Measurements from ENCODE around the gene FAM83E.

Gene FAM83E

DNA sequence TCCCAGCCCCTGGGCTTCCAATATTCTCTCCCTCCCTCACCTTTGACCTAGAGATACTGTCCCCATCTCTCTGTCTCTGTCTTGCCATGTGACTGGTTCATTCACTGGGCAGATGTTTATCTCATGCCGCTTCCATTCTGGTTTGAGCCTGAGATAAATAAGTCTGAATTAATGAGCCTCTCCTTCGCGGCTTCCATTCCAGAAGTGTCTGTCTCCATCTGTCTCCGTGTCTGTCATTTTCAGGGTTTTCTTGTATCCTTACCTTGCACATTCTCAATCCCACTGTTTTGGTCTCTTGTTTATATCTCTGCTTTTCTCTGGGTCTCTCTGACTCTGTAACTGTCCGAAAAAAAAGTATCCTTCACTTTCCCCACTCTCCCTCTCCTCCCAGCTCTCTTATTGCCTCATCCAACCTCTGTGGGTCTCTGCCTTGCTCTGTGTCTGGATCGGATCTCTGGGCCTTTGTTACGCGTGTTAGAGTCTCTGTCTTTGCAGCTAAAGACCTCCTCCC is 8.7 kb upstream of the FAM83E start:
- Histone ChIP-seq H3K9ac (ENCODE audit: low read length) (peak overlapping the region; percentile 38), H3K4me1 (ENCODE audit: control insufficient read depth, insufficient read depth, low read length) (peaks cover 50% of the 10 kb centered on the region), H3K36me3 (ENCODE audit: control insufficient read depth, insufficient read depth, low read length) (no peaks in the 10 kb centered on the region), H3K9me3 (ENCODE audit: control insufficient read depth, low read length) (no peaks in the 10 kb centered on the region), H3K4me3 (ENCODE audit: low read length) (peak overlapping the region; percentile 29), H3K27me3 (ENCODE audit: control insufficient read depth, insufficient read depth, low read length) (no peaks in the 10 kb centered on the region)

DNA sequence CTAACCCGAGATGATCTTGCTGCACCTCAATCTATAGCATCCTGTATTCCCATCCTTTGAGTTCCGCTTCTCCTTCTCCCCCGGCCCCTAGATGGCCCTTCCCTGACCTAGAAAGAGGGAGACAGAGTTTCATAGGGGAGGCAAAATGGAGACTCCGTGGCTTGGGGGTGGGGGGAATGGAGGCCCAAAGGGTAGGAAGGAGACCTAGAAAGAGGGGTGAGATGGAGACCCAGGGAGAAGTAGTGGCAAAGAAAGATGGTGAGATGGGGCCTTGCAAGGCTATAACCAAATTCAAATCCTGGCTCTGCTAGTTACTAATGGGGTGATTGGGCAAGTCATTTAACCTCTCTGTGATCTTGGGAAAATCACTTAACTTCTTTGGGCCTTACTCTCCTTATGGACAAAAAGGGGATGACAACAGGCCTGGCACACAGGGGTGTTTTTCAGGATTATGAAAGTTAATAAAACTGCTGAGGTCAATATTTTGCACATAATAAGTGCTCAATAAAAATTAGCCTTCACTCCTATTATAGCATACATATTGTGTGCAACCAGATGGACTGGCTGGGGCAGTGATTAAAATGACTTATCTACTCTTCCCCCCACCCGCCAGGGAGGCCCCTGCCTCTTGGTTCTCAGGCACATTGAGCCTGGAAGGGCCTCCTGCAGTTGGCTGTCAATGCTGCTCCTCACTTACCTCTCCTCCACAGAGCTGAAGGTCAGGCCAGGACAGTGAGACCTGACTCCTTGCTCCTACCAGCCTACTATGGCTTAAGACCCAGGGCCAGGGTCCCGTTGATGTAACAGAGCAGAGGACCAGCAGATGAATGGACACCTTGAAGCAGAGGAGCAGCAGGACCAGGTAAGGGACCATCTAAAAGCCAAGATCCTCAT is 5.1 kb upstream of the FAM83E start:
- no peaks in the 10 kb centered on the region for H3K27me3 ChIP-seq (ENCODE audit: control insufficient read depth, insufficient read depth, low read length)
- peaks cover 51% of the 10 kb centered on the region for H3K4me1 ChIP-seq (ENCODE audit: control insufficient read depth, insufficient read depth, low read length)
- peak overlapping the region; percentile 72 for H3K9ac ChIP-seq (ENCODE audit: low read length)
- H3K4me3 ChIP-seq (ENCODE audit: low read length) = peak overlapping the region; percentile 52
- peaks cover 26% of the 10 kb centered on the region for H3K36me3 ChIP-seq (ENCODE audit: control insufficient read depth, insufficient read depth, low read length)
- no peaks in the 10 kb centered on the region for H3K9me3 ChIP-seq (ENCODE audit: control insufficient read depth, low read length)

DNA sequence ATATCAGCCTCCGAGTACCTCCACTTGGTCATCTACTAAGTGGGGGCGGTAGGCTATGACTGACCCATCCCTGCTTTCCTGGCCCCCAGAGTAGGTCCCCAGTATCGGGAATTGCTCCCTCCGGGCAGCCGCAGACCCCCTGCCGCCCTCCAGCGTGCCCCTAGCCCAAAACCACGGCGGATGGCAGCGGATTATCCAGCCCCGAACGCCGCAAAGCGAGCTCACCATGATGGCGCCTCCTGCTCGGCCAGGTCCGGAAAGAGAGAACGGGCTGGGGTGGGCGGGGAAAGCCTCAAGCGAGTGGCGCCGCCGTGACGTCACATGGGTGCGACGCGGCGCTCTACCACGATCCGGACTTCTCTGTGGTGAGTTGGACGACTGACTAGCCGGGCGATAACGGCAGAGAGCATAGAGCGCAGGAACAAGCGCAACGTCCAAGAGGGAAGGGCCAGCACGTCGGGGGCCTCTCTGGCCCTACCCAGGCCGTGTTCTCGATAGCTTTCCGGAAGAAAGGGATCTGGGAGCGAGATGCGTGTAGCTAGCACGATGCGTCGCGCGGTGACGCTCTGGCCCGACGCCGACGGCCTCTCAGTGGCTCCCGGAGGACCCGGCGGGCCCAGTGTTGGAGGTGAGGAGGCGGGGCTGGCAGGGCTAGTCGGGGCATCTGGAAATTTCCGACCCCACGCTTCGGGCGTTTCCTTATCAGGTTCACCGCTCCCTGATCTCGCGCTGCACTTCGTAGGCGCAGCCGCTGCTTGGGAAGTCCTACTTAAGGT is 4.2 kb upstream of the FAM83E start, which contains the start of the genes RPL18 and SPHK2:
Gene RPL18 (minus strand): TSS at position 263 of the 776 bp plus-strand sequence. CDS start 35 bp downstream, at position 228.
Gene SPHK2 (plus strand): TSS at position 591 of the 776 bp plus-strand sequence. CDS start 1,009 bp downstream, outside the sequence.
- Histone ChIP-seq H3K36me3 (ENCODE audit: control insufficient read depth, insufficient read depth, low read length) (peaks cover 27% of the 10 kb centered on the region), H3K9ac (ENCODE audit: low read length) (peak within 1 kb of the TSS; percentile 98), H3K9me3 (ENCODE audit: control insufficient read depth, low read length) (no peaks in the 10 kb centered on the region), H3K4me3 (ENCODE audit: low read length) (peak within 1 kb of the TSS; percentile 100), H3K4me1 (ENCODE audit: control insufficient read depth, insufficient read depth, low read length) (peaks cover 44% of the 10 kb centered on the region), H3K27me3 (ENCODE audit: control insufficient read depth, insufficient read depth, low read length) (no peaks in the 10 kb centered on the region)

DNA sequence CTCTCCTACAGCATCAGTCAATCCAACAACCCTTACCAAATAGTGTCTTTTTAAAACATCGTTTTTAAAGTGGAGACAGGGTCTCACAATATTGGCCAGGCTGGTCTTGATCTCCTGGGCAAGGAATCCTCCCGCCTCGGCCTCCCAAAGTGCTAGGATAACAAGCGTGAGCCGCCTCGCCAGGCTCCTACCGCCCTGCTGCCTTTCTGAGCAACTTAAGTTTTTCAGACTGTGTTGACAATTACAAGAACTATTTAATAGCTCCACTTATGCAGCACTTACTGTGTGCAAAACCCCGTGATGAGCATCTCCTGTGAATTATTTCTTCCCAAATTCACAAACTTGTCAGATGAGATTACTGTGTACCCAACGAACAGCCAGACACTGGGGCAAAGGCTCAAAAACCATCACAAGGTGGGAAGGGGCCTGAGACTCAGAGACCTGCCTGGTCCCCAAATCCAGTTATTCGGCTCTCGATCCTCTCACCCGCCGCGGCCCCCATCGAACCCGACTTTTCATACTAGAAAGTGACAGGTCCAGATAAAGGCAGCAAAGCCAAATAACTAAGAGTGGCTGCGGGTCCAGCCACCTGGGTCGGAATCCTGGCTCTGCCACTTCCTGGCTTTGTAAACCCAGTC is 3.5 kb upstream of the FAM83E start:
- H3K4me3 ChIP-seq (ENCODE audit: low read length) = peak overlapping the region; percentile 100
- H3K27me3 ChIP-seq (ENCODE audit: control insufficient read depth, insufficient read depth, low read length) = no peaks in the 10 kb centered on the region
- H3K9me3 ChIP-seq (ENCODE audit: control insufficient read depth, low read length) = no peaks in the 10 kb centered on the region
- H3K36me3 ChIP-seq (ENCODE audit: control insufficient read depth, insufficient read depth, low read length) = peaks cover 27% of the 10 kb centered on the region
- peaks cover 39% of the 10 kb centered on the region for H3K4me1 ChIP-seq (ENCODE audit: control insufficient read depth, insufficient read depth, low read length)
- H3K9ac ChIP-seq (ENCODE audit: low read length) = peak overlapping the region; percentile 98

DNA sequence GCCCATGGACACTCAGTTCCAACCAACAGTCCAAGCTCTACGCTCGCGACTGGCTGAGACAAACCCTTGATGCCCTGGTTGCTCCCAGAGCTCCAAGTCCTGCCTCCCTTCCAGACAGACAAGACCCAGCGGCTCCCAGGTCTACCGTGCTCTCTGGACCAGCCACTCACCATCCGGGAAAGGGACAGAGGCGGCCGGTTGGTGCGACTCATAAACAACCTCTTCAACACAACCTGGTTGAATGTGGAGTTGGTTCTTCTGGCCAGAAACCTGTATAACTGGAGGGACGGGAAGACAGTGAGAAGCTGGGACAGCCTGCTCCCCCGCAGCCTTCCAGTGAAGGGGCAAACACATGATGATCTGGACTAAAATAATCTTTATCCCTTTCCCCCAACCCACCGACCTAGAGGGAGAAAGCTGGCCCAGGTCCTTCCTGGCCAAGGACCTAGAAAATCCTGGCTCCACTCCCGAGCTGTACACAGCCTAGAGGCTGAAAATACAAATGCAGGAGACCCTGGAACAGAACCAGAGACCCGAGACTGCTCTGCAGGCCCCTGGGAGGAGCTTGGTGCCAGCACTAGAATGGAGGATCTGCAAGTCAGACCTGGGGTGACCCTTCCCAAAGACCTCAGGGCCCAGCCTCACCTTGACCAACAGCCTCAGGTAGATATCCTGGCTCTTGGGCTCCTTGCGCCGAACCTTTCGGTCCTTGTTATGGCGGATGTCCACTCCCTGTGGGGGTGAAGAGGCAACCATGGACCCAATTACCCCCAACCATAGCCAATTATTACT is 2.5 kb upstream of the FAM83E start:
- no peaks in the 10 kb centered on the region for H3K27me3 ChIP-seq (ENCODE audit: control insufficient read depth, insufficient read depth, low read length)

DNA sequence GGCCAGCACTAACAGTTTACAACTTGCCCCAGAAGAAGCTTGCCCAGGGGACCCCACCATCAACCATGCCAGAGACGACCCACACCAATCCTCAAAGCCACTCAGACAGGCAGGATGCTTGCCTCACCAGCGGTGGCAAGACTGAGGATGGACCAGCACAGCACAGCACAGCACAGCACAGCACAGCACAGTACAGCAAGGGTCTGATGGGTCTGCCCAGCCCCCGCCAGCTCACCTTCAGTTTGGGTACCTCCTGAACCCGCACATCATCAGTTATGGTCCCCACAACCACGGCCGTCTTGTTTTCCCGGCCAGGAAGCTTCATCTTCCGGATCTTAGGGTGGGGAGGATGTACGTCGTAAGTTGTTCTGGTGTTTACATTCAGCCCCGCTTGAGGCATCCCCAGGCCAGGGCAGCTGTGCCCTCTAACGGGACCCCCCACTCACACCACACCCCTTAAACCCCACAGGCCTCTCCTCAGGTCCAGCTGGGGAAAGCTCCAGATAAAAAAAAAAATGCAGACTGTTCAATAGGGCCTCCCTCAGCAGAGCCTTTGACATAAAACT is 1.7 kb upstream of the FAM83E start:
- Histone ChIP-seq H3K9me3 (ENCODE audit: control insufficient read depth, low read length) (no peaks in the 10 kb centered on the region), H3K4me1 (ENCODE audit: control insufficient read depth, insufficient read depth, low read length) (peaks cover 46% of the 10 kb centered on the region), H3K36me3 (ENCODE audit: control insufficient read depth, insufficient read depth, low read length) (peaks cover 33% of the 10 kb centered on the region), H3K4me3 (ENCODE audit: low read length) (no peak overlapping the region), H3K9ac (ENCODE audit: low read length) (peak overlapping the region; percentile 98), H3K27me3 (ENCODE audit: control insufficient read depth, insufficient read depth, low read length) (no peaks in the 10 kb centered on the region)

More for the DNA sequence above, 2.5 kb upstream of the FAM83E start:
- Histone ChIP-seq H3K36me3 (ENCODE audit: control insufficient read depth, insufficient read depth, low read length) (peaks cover 27% of the 10 kb centered on the region), H3K9ac (ENCODE audit: low read length) (peak overlapping the region; percentile 98), H3K9me3 (ENCODE audit: control insufficient read depth, low read length) (no peaks in the 10 kb centered on the region), H3K4me1 (ENCODE audit: control insufficient read depth, insufficient read depth, low read length) (peaks cover 40% of the 10 kb centered on the region), H3K4me3 (ENCODE audit: low read length) (peak overlapping the region; percentile 100)

DNA sequence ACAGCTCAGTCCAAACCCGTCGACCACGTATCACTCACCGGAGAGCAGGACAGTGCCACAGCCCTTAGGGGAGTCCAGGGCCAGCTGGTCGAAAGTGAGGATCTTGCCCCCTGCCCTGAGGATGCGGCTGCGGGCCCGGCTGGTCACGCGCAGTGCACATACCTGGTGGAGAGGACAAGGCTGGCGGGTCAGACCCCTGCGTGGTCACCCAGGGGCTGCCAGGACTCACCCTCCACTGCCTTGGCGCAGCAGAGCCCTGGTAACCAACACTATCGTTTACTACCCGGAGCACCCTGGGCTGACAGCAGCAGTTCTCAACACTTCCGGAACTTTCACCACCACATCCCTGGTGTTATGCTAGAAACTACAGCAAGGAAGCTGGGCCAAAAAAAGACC is 1.2 kb upstream of the FAM83E start:
- Histone ChIP-seq H3K4me3 (ENCODE audit: low read length) (peak overlapping the region; percentile 90), H3K4me1 (ENCODE audit: control insufficient read depth, insufficient read depth, low read length) (peaks cover 46% of the 10 kb centered on the region), H3K36me3 (ENCODE audit: control insufficient read depth, insufficient read depth, low read length) (peaks cover 33% of the 10 kb centered on the region), H3K27me3 (ENCODE audit: control insufficient read depth, insufficient read depth, low read length) (no peaks in the 10 kb centered on the region), H3K9ac (ENCODE audit: low read length) (peak overlapping the region; percentile 98), H3K9me3 (ENCODE audit: control insufficient read depth, low read length) (no peaks in the 10 kb centered on the region)

DNA sequence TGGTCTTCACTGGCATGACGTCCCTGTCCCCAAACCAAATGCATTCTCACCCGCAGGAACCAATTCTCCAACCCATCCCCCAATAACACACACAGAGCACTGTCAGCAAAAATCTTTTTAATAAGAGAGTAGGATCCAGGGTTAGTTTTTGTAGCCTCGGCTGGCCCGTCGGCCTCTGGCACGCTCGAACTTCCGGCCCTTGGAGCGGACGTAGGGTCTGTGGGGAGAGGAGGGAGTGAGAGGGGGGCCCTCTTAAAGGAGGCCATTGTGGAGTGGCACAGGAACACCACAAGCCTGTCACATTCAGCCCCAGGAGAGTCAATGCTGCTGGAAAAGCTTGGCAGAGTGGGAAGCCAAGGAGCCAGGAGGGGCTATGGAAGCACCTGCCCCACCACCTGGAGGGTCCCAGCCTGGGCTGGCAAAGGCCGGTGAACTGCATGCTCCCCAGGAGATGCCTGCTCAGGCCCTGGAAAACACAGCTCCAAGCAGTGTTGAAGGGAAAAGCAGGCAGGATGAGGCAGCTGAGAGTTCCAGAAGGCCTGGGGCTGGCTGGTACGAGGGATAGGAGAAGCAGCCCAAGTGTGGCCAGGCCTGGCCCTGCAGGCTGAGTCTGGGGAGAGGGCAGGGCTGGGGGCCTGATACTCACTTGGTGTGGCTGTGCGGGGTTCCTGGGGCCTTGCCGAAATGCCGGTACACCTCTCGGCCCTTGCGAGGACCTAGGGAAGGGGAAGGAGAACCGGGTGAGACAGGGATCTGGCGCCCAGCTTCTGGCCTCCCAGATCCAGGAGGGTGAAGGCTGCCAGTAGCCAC is 560 bp upstream of the FAM83E start:
- H3K36me3 ChIP-seq (ENCODE audit: control insufficient read depth, insufficient read depth, low read length) = peaks cover 33% of the 10 kb centered on the region
- peaks cover 46% of the 10 kb centered on the region for H3K4me1 ChIP-seq (ENCODE audit: control insufficient read depth, insufficient read depth, low read length)
- H3K9ac ChIP-seq (ENCODE audit: low read length) = peak overlapping the region; percentile 98
- H3K27me3 ChIP-seq (ENCODE audit: control insufficient read depth, insufficient read depth, low read length) = no peaks in the 10 kb centered on the region
- peak overlapping the region; percentile 90 for H3K4me3 ChIP-seq (ENCODE audit: low read length)
- H3K9me3 ChIP-seq (ENCODE audit: control insufficient read depth, low read length) = no peaks in the 10 kb centered on the region

DNA sequence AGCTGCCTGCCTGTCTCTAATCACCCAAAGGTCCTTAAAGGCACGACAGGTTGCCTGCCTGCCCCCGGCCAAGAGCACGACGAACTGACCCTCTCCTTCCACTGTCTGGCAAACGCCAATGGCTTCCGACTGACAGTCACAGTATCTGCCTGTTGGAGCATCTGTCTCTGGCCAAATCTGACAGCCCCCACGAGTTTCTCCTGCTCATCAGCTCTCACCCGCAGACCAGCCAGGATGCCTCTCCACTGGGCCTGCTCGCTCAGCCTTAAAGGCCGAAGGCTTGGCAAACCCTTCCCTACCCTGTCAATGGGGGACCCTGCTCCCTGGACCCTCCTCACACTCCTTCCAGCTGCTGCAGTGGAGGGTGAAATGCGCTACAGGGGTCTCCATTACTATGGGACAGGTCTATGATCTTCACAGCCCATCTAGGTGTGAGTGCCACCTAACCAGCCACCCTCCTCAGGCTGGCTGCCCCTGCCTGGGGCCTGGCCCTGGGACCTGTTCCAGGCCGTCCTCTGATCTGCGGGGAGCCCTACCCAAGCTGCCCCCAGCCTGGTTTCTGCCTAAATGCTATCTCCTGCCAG is 932 bp downstream of the FAM83E start:
- Histone ChIP-seq H3K4me3 (ENCODE audit: low read length) (peak overlapping the region; percentile 90), H3K9me3 (ENCODE audit: control insufficient read depth, low read length) (no peaks in the 10 kb centered on the region), H3K9ac (ENCODE audit: low read length) (peak overlapping the region; percentile 98), H3K4me1 (ENCODE audit: control insufficient read depth, insufficient read depth, low read length) (peaks cover 42% of the 10 kb centered on the region), H3K36me3 (ENCODE audit: control insufficient read depth, insufficient read depth, low read length) (peaks cover 33% of the 10 kb centered on the region), H3K27me3 (ENCODE audit: control insufficient read depth, insufficient read depth, low read length) (no peaks in the 10 kb centered on the region)

Measured in mucosa of stomach (tissue), 1 donor.